ENCODE data around the gene CCDC134. TPM values are rescaled to one million over a fixed set of nuclear protein-coding genes. Genes with fewer than 3 reads are reported as not detected.

CCDC134 gene
- total and polyA plus RNA-seq, 2 of the 8 experiments (the other 6 are each of a cell fraction or from before 2014, with no cell fraction given) = 7.7 to 20.0 TPM

DNA sequence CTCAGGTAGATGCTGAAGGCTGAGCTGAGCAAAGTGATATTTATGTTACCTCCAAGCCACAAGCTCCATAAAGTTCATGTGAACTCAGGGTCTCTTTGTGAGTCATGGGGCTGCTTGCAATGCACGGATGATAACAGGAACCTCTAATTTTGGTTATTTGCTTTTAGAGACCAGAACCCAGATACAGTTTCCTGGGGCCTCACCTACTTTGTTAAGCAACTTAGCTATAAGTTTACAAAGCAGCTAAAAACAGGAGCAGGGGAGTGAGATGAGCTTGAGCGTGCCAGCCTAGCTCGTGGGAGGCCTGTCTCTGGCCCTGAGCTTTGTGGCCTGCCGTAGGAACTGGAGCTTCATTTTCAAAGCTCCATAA is 61.7 kb downstream of the CCDC134 start:
- WGBS, 2 experiments (ENCODE audit: extremely low coverage in 1 of 2, insufficient coverage in 1 of 2, insufficient read length in 1 of 2, insufficient replicate concordance in 2 of 2, low coverage in 1 of 2, low lambda C conversion rate in 2 of 2, missing lambda C conversion rate in 1 of 2) = 88% methylated on average over 4 of the region's 4 CpGs; no CpG with 5 or more reads in 1 of the 2 experiments
- no peak for TF ChIP-seq EGR1 (IDR thresholded peaks at IDR 0.05; ENCODE audit: borderline replicate concordance, low read depth, low read length)
- TF ChIP-seq TEAD4 (IDR thresholded peaks at IDR 0.05; ENCODE audit: low read depth, low read length) = no peak
- TF ChIP-seq TBP (IDR thresholded peaks at IDR 0.05; ENCODE audit: low read depth, low read length) = no peak
- no peak for DNase-seq (ENCODE audit: low read depth in 1 of 2, low spot score in 2 of 2)
- 0 out of 2 replicates have a peak overlapping the region, but pooled peaks have one; percentile 13 for H2BK5ac ChIP-seq (ENCODE audit: low read depth, low read length)
- H3K4me1 ChIP-seq (replicated peaks in 1 of 4; ENCODE audit: control insufficient read depth in 3 of 4, insufficient read depth in 4 of 4, low read length in 3 of 4) = peaks cover 0 to 6% (median 4%) of the 10 kb centered on the region in 4 experiments; a peak in 4 of 7 replicates
- CTCF ChIA-PET (ENCODE audit: partially characterized antibody) = interaction anchor here (0.6 to 2.6 kb wide), 6 partner anchors 10 to 165 kb away, joined by 3 to 20 read pairs (median 6); no protein-coding TSS in a partner anchor
- H3K9ac ChIP-seq (replicated peaks in 1 of 4; ENCODE audit: extremely low read depth in 1 of 4, low read depth in 3 of 4, low read length in 3 of 4) = no peak overlapping the region
- no peak overlapping the region for H3K18ac ChIP-seq (ENCODE audit: extremely low read depth, low read length)
- peaks cover 10 to 21% of the 10 kb centered on the region in 2 experiments for H4K20me1 ChIP-seq (replicated peaks in 1 of 2; ENCODE audit: control insufficient read depth in 1 of 2, insufficient read depth in 2 of 2, low read length in 2 of 2)
- H4K91ac ChIP-seq (replicated peaks; ENCODE audit: insufficient read length, low read length) = no peak overlapping the region
- no peak overlapping the region for H3K23ac ChIP-seq (ENCODE audit: insufficient read length)
- H2BK12ac ChIP-seq (ENCODE audit: low read depth, low read length) = no peak overlapping the region
- H3K4ac ChIP-seq (replicated peaks; ENCODE audit: insufficient read length, low read depth, low read length) = no peak overlapping the region
- POLR2A ChIA-PET (ENCODE audit: partially characterized antibody) = interaction anchor here (0.8 to 2.3 kb wide), 5 partner anchors 11 to 76 kb away, joined by 3 to 7 read pairs (median 5); partner anchors contain the start of gene CCDC134
- H3K27ac ChIP-seq (ENCODE audit: low read depth, low read length) = no peak overlapping the region
- H4K8ac ChIP-seq (ENCODE audit: extremely low read depth, insufficient read depth, low read length) = no peak overlapping the region
- peaks cover 5 to 11% (median 7%) of the 10 kb centered on the region in 4 experiments; a peak in 6 of 8 replicates for H3K36me3 ChIP-seq (ENCODE audit: control insufficient read depth in 2 of 4, insufficient read depth in 4 of 4, low read length in 3 of 4)
- H3K79me2 ChIP-seq (ENCODE audit: control insufficient read depth in 1 of 2, insufficient read depth in 2 of 2, low read length in 2 of 2) = peaks cover 23 to 78% of the 10 kb centered on the region in 2 experiments
- H3K56ac ChIP-seq (replicated peaks; ENCODE audit: insufficient read length, low read depth, low read length) = no peak overlapping the region
- FAIRE-seq = no peak
- no peak overlapping the region for H3K14ac ChIP-seq (ENCODE audit: insufficient read length)
- no peak overlapping the region for H4K5ac ChIP-seq (ENCODE audit: insufficient read length, low read depth, low read length)
- H2BK120ac ChIP-seq (replicated peaks; ENCODE audit: low read depth, low read length) = no peak overlapping the region
- peaks cover 17% of the 10 kb centered on the region for H3K79me1 ChIP-seq (ENCODE audit: low read depth, low read length)
- no peaks in the 10 kb centered on the region for H3K23me2 ChIP-seq (ENCODE audit: low read depth, low read length)
- no peak overlapping the region for H2AK5ac ChIP-seq (ENCODE audit: low read depth, low read length)
- no peak overlapping the region for H2BK20ac ChIP-seq (ENCODE audit: low read length)
- H2AFZ ChIP-seq (ENCODE audit: low read length) = no peak overlapping the region
- H2BK15ac ChIP-seq (ENCODE audit: low read length) = no peak overlapping the region
- no peak overlapping the region for H3K4me3 ChIP-seq (ENCODE audit: extremely low read depth in 1 of 4, insufficient read depth in 2 of 4, low read depth in 3 of 4, low read length in 4 of 4)
- H3K4me2 ChIP-seq (ENCODE audit: insufficient read depth in 1 of 2, low read depth in 2 of 2, low read length in 2 of 2) = no peak overlapping the region
- H3K27me3 ChIP-seq (replicated peaks in 1 of 4; ENCODE audit: control insufficient read depth in 3 of 4, extremely low read depth in 1 of 4, insufficient read depth in 3 of 4, low read length in 3 of 4) = no peaks in the 10 kb centered on the region
- H3K9me3 ChIP-seq (ENCODE audit: insufficient read depth in 2 of 2, low read depth in 1 of 2, low read length in 1 of 2) = no peaks in the 10 kb centered on the region

Data from H1 (cell line).